AG20443 (cell line): Measurements from ENCODE around the gene KLF9.
"Not testable (repeated sequence)": the region's sequence is repeated elsewhere in the genome, so short reads cannot be mapped to it uniquely, and the experiment has no call there.

Experiments used
- DNase-seq: peaks from one replicate; pipeline ENCODE4 v3.0.0; 2012; ENCODE audit warnings: low spot score, mixed read lengths

Gene KLF9

DNA sequence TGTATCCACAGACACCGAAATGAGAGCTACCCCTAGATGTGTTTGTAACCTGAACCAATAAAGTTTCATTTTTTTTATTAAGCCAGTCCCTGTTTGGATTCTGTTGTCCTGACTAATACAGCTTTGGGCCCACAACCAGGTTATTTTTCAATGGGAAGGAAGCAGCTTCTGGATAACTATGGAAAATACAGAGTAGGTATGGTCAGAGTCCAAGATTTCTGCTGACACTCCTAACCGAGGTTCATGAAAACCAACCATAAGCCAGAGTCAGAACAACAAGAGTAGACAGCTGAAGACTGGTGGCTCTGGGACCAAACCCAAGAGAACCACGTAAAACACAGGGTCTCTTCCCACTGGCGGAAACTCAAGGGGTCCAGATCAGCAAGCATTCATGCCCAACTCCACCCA lies 10.8 kb downstream of the KLF9 start:
- no peak for DNase-seq

DNA sequence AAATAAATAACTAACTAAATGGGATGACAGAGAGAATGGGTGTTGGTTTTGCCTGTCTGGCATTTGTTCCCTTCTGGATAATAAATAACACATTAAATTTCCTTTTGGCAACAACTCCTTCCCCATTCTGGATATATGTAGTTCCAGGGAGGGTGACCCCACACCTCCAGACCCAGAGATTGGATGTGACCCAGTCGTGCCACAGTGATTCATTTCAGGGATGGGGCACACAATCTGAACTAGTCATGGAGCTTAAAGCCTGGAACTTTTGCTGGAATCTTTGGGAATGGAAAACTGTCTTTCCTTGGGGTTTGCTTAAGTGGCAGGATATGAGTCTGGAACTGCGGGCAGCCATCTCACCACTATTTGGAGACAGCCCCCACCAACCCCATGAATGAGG lies 11.3 kb downstream of the KLF9 start:
- DNase-seq: no peak

DNA sequence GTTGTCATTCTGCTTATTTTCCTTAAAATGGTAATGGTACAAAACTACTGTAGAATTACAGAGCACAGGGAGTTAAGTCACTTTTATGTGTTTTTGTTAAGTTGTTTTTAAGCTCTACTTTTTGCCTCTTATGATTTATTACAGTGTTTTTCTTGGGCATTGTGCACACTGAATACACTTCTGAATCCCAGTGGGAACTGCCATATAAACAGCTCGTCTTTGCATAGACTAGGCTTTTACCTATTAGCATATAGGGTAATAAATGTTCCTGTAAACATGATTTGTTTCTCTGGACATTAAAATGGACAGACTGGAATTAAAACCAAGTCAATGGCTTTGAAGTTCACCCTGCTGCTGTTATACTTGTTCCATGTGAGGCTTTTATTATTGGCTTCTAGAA lies 12.2 kb downstream of the KLF9 start:
- no peak for DNase-seq

DNA sequence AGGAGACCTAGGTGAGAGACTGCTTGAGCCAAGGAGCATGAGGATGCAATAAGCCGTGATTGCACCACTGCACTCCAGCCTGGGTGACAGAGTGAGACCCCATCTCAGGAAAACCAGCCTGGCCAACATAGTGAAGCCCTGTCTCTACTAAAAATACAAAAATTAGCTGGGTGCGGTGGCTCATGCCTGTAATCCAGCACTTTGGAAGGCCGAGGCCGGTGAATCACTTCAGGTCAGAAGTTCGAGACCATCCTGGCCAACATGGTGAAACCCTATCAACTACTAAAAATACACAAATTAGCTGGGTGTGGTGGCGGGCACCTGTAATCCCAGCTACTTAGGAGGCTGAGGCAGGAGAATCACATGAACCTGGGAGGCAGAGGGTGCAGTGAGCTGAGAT lies 13.2 kb downstream of the KLF9 start:
- DNase-seq: not testable (repeated sequence)

DNA sequence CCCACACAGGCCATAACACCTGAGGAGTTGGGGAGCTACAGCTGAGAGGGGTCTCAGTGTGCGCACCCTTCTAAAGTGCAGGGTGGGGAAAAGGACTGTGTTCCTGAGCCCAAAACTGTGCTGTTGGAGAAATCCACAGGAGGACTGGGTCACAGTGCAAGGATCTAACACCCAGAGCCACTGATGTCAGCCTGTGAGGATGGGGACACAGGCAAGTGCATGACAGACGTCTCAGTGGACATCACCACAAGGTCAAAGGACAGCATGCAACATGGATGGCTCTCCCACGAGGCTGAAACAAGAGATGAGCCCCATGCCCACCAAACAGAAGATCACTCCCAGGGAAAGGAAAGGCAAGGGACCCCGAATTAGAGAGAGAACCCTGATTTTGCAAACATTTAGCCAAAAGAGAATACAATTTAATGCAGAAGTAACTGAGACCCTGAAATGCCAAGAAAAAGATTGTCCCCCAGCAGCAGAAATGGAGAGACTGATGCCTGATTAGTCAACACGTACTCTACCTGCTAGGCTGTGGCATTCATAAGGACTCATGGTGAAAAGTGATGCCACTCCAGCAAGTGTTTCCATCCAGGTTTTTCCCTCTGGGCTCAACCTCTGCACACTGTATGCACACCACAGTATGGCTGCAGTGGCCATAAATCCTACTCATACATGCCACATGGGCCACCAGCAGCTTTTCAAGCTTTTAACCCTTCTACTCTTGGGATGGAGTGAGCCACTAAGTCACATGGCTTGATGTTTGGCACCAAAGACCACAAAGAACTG lies 14.2 kb downstream of the KLF9 start:
- no peak for DNase-seq

DNA sequence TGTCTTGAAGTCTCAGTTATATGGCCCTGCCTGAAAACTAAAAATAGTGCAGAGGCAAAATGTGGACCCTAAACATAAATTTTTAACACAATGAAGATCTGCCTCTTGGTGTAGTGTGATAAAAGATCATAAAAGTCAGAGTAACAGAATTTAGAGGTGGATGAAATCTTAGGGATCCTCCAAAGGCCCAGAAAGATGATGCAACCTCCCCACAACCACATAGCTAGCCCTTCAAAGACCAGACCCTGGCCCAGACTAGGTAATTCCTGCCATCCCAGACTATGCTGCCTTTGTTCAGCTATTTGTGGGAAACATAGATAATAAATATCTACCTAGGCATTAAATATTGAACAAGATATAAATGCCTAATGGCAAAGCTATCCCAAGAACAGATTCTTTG lies 15.3 kb downstream of the KLF9 start:
- no peak for DNase-seq

DNA sequence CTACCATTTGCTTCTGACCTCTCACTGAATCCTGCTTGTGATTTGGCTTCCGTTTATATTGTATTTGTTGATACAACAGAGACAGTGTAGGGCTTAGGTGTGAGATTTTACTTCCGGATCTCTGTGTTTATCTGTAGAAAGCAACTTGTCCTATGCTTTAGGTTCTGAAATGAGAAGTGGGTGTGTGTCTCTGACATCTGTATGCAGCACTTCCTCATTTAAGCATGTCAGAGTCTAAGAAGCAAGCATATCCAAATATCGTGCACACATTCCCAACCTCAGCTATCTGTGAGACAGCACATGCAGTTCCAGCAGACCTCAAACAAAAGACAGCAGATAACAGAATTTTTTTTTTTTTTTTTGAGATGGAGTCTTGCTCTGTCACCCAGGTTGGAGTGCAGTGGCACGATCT lies 16.3 kb downstream of the KLF9 start:
- no peak for DNase-seq

DNA sequence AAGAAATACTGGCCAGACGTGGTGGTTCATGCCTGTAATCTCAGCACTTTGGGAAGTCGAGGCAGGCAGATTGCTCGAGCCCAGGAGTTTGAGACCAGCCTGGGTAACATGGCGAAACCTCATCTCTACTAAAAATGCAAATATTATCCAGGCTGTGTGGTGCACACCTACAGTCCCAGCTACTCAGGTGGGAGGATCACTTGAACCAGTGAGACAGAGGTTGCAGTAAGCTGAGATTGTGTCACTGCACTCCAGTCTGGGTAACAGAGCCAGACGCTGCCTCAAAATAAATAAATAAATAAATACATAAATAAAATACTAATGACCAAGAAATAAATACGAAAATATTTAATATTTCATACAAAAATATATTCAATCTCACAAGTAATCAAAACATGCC lies 18.8 kb downstream of the KLF9 start:
- DNase-seq: no peak

DNA sequence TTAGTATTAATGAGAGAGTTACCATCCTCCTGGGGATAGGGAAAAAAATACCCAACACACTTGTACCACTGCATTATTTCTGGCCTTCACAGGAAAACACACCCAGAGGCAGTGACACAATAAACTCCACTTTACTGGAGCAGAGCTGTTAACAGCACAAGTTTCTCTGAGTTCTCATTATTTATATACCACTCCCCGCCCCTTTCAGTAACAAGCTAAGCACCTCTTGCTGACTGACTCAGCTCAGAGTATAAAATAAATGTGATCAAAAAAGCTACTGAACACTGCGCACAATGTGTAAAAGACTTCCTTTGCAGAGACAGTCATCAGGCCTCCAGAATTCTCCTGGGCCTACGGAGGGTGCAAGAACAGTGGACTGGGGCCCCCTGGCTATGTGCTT lies 21.6 kb downstream of the KLF9 start:
- no peak for DNase-seq

DNA sequence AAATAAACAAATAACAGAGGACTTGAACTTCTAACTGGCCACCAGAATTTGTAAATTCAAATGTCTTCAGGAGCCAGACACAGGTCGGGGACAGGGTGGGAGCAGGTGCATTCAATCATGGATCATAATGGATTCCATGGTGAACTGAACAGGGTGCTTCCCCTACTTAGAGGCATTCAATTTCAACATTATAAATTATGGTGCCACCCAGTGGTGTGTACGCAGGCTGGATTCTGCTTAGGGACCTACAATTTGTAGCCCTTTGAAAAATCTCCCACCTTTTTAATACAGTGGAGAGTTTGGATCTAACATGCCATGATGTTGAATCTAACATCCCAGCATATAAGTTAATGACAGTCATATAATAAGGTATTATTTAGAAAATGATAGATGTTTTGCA lies 22.3 kb downstream of the KLF9 start:
- DNase-seq: no peak

DNA sequence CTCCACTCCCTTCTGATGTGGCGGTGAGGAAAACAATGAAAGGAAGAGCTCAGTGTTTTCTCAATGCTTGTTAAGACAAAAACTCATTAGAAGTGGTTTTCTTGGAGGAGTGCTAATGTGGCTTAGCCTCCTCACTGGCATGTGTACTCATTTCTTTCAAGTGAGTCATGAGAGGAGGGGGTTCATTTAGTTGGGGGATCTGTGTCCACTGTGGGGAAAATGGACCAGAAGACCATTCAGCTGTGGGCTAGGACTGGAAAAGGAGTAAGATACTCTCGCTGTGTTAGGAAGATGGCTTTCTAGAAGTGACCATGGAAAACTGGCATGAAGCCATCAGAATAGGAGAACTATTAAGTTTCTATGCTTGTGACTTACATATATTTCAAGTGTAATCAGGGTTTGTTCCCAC lies 23.5 kb downstream of the KLF9 start:
- no peak for DNase-seq

DNA sequence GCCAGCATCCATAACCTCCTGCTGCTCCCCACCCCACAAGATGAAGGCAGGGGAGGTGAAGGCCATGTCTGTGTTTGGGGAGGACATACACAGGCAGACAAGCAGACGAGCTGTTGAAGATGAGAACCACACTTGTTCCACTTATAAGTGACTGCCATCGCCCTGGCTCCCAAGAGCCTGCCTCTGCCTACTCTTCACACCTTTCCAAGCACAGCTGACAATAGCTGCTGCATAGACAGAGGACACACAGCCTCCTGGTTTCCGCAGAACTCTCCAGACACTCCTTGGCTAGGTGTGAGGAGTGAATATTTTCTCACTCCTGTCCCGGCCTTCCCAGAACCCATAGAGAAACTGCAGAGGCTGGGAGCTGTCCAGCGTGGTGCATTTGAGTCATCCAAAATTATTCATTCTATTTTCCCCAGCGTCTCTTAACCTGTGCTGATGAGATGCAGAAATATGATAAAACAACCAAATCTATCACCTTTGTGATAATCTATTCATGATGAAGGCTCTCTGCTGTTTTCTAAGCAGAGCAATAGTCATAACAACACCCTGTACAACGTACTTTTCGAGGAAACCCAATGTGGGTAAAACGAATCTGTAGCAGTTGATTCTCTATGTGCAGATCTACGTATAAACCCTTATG lies 24.7 kb downstream of the KLF9 start:
- peak; percentile 56 for DNase-seq

DNA sequence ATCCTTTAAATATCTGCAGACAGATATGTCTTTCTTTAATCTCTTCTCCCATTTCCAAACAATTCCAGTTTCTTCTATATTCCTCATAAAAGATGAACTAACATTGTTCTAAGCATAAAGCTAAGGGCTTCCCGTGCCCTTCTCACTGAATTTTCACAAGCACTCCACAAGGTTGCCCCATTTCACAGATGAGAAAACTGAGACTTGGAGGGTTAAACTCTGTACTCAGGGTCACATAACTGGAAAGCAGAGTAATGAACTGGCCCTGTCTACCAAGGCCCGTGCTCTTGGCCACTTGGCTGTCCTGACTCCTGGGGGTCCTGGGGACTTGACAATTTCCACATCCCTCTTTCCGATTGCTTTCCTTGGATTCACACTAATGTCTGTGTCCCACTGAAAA lies 25.3 kb downstream of the KLF9 start:
- no peak for DNase-seq

DNA sequence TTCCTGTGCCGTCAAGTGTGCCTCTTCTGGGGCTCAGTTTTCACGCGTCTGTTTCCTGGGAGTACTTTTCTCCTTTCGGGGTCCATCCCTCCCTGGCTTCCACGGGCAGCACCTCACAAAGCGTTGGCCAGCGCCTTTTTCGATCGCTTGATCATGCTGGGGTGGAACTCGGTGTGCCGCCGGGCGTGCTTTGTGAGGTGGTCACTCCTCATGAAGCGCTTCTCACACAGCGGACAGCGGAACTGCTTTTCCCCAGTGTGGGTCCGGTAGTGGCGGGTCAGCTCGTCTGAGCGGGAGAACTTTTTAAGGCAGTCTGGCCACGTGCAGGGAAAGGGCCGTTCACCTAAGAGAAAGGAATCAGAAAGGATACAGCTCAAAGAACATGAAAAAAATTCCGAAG lies 26.8 kb downstream of the KLF9 start:
- DNase-seq: no peak

DNA sequence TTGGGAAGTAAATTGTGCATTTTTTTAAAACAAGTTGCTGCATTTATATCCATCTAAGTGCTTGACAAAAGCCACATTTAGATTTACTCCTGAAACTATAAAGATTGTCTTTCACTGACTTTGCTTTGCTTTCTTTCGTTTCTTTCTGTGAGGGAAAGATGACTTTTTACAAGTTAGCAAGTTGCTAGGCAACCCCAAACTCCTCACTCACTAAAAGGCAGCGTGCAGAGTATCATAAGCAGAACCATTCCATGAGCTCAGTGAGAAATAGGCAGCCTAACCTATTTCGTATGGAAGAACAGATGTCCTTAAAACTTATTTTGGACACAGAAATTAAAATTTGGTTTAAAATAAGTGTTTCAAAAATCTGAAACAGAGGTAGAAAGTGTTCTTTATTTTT lies 29.0 kb downstream of the KLF9 start:
- no peak for DNase-seq

DNA sequence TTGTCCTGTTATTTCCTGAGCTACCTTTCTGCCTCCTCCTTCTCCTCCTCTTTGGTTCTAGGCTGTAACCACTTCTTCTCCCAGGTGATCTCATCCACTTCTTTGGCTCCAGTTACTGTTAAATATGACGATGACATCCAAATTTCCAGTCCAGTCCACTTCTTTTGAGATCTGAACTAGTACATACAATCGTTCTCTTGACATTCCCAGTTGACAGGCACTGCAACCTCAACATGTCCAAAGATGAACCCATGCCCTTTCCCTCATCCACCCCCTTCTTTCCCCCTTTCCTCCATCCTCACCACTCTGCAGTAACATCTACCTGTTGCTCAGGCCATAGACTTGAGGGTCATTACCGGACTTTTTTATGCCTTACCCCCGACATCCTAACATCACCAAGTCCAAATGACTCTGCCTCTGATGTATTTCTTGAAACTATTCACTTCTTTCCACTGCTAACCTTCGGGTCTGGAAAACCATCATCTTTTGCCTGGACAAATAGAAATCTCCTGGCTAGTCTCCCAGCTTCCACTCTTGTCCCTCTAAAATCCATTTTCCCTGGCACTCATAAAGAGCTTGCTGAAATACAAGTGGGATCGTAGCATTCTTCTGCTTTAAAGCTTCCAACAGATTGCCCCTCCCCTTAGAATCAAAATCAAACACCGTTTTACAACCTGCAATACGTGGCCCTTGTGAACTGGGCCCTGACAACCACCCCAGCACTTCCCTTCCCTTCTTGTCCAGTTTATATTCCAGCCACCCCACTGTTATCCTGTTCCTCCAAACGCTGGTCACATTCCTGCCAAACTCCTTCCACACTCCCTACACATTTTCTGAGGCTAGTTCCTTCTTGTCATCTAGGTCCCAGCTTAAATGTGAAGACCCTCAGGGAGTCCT lies 31.5 kb downstream of the KLF9 start:
- no peak for DNase-seq

DNA sequence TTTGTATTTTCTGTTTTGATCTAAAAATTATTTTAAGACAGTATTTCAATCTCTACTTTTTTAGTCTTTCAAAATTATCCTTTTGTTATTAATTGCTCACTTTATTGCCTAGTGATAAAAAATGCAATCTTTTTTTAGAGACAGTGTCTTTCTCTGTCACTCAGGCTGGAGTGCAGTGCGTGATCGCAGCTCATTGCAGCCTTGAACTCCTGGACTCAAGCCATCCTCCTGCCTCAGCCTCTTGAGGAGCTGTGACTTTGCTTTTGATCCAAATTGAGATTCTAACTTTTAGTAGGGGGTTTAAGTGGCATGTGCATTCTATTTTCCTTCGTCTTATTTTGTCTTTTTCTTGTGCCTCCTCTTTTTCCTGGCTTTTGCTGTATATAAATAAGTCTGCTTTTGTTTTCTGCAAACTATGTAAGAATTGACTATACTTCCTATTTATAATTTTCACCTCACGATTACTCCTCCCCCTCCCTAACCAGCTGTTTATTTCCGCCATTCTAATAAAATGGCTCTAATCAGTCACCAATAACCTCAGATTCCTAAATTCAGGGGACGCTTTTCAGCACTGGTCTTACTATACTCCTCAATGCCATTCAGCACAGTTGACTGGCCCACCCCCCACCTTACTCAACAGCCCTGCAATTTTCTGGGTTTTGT lies 32.3 kb downstream of the KLF9 start:
- DNase-seq: no peak

DNA sequence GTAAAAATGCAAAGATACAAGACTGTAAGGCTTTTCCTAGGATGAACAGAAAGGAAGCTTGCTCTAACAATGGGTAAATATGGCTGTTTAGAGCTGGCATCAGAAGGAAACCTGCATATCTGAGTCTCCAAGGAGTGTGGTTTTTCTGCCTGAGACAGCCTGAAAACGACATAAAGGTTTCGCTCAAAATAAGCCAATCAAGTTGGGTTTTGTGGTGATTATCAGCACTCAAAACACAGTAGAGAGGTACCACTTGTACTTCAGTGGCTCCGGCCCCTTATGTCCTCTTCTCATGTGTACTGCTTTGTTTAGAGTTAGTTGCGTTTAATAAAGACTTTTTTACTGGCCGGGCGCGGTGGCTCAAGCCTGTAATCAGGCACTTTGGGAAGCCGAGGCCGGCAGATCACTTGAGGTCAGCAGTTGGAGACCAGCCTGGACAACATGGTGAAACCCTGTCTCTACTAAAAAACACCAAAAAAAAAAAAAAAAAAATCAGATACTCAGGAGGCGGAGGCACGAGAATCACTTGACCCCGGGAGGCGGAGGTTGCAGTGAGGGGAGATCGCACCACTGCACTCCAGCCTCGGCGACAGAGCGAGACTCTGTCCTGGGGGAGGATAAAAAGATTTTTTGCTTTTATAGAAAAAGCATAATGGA lies 39.4 kb downstream of the KLF9 start:
- DNase-seq: no peak

DNA sequence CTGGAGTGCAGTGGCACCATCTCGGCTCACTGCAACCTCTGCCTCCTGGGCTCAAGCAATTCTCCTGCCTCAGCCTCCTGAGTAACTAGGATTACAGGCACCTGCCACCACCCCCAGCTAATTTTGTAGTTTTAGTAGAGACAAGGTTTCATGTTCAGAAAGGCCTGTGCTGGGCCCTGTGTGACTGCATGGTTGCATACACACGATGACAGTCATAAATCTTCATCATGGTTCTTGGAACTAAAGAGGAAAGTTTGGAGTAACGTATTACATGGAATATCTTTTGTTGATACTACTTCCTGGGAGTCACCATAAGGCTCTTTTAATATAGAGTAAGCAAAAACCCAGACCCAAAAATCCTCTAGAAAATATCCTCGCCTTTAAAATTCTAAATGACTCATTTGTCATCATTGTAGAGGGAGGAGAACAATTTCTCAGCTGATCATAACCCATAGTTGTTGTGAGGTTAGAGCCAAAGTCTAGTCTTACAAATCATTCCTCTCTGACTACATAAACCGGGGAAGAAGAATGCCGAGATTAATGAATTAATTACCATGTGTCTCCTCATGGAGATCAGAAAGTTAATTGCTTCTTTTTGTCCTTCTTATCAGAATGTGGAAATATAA lies 47.0 kb downstream of the KLF9 start:
- DNase-seq: peak; percentile 49

DNA sequence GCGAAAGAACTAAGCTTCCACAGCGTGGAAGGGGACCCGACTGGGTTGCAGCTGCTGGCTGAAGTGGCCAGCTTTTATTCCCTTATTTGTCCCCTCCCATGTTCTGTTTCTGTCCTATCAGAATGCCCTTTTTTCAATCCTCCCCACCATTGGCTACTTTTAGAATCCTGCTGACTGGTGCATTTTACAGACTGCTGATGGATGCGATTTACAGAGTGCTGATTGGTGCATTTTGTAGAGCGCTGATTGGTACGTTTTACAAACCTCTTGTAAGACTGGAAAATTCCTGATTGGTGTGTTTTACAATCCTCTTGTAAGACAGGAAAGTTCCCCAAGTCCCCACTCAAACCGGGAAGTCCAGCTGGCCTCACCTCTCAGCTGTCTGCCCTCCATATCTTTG lies 50.7 kb downstream of the KLF9 start:
- no peak for DNase-seq

DNA sequence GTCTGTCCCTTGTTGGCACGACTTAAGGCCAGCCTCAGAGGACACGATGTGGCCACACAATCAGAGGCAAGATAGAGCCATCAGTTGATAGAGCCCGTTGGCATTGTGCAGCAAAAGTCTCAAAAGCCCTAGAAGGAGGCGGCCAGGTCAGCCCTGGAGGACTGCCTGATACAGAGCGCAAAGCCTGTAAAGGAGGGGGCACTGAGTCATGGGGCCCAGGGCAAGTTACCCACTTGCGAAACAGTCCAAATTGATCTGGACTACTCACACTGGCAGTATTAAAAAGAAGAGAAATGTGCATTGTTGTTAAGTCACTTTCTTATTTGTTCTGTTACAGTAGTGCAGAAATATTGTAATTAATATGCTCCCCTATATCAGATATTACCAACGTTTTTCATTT lies 51.5 kb downstream of the KLF9 start:
- peak; percentile 24 for DNase-seq
